GM12875 (cell line): ENCODE measurements around the gene SPTLC2.

Source experiments
- H3K4me3 ChIP-seq: one replicate; pipeline ENCODE4 v1.5.1; 2011; ENCODE audit warnings: low read depth, low read length, control low read depth
- TF ChIP-seq, protein P1 (sequence below): IDR thresholded peaks from 2 replicates; pipeline ENCODE4 v1.5.1; 2011; ENCODE audit warnings: low read depth, mild to moderate bottlenecking, control low read depth, inconsistent platforms, low read length, moderate library complexity, borderline replicate concordance; ENCODE audit not compliant: insufficient read depth

The SPTLC2 gene

DNA sequence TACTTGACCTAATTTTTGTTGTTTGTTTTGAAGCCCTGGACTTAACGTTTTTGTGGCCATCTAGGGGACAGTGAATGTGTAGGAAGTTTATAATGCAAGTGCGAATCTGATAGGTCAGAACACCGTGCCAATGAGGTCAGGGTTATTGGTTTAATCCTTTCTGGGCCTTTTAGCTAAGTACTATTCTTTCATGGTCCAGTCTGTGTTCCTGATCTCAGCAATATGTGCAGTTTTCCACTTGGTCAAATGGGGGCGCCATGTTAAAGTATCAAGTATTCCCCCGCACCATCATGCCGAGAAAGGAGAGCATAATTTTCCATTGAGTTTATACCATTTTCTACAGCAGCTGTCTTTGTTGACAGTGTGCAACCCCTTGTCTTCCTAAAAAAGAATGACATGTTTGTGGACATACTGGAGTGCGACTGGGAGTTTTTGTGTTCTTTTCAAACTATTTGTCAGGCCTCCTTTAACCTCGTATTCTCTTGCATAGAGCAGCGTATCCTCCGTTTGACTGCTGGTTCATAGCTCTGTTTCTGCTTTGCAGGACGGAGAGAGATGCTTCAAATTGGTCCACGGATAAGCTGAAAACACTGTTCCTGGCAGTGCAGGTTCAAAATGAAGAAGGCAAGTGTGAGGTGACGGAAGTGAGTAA is 157.2 kb downstream of the SPTLC2 start:
- TF ChIP-seq, protein P1, sequence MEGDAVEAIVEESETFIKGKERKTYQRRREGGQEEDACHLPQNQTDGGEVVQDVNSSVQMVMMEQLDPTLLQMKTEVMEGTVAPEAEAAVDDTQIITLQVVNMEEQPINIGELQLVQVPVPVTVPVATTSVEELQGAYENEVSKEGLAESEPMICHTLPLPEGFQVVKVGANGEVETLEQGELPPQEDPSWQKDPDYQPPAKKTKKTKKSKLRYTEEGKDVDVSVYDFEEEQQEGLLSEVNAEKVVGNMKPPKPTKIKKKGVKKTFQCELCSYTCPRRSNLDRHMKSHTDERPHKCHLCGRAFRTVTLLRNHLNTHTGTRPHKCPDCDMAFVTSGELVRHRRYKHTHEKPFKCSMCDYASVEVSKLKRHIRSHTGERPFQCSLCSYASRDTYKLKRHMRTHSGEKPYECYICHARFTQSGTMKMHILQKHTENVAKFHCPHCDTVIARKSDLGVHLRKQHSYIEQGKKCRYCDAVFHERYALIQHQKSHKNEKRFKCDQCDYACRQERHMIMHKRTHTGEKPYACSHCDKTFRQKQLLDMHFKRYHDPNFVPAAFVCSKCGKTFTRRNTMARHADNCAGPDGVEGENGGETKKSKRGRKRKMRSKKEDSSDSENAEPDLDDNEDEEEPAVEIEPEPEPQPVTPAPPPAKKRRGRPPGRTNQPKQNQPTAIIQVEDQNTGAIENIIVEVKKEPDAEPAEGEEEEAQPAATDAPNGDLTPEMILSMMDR: peak; percentile 67; the same call in 1 of the 2 replicates
- peak overlapping the region; percentile 85 for H3K4me3 ChIP-seq

DNA sequence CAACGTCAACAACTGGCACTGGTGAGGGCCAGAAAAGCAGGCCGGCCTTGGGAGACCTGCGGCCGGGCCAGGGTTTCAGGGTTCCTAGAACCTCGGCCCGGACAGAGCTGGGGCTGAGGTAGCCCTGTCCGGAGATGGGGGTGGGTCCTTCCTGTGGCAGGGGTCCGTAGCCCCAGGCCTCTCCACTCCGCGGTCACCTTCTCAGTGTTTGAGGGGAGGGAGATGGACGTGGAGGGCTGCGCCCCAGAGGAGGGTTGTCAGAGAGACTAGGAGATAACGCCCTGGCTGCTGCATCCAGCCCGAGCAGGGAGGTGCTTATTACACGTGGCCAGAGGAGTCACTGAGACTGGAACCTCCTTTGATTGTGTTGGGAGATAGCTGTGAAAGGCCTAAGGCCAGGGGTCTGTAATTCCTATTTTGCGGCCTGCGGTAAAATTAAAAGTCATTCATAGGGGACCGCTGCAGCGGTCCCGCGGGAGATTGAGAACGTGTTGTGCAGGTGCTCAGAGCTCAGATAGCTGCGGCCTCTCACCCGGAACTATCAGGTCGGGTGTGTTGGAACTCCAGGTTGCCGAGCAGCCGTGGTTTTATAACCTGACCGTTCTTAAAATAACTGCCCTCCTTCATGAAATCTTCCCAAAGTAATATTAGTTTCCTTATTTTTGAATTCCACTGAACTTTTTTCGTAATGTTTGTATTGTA is 158.0 kb downstream of the SPTLC2 start:
- peak overlapping the region; percentile 85 for H3K4me3 ChIP-seq
- TF ChIP-seq, protein P1: no peak

DNA sequence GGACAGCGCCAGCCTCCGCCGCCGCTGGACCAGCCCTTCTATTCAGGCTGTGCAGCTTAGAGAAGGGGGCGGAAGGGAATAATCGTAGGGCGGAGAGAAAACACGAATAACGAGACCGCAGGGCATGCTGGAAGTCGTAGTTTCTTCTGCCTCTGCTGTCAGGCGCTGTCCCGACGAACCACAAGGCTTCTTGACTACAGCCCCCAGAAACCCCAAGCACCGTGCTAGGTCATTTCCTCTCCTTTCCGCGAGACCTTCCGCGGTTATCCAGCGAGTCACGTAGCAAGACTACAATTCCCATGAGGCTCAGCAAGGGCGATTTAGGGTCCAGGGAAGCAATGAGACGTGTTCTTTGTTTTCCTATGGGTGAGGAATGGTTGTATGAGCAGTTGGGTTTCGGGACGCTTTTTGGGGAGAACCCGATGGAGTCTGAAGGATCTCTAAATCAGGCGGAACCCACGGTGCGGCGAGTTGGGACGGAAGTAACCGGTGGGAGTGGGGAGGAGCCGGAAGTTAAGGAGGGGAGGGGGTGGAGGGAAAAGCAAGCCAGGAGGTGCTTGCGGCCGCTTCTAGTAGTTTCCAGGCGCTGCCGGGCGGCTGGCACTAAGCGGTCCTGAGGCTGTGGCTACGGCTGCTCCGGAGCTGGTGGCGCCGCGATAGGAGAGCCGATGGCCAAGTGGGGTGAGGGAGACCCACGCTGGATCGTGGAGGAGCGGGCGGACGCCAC is 158.8 kb downstream of the SPTLC2 start, which contains the start of the genes AHSA1 and VIPAS39:
TSS of gene AHSA1 (plus strand) at position 572 of the 727 bp plus-strand sequence. CDS start at position 669, 97 bp downstream.
TSS of gene VIPAS39 (minus strand) at position 80 of the 727 bp plus-strand sequence. CDS start 3,499 bp downstream, outside the sequence.
- TF ChIP-seq, protein P1: no peak
- peak within 1 kb of the TSS; percentile 85 for H3K4me3 ChIP-seq

DNA sequence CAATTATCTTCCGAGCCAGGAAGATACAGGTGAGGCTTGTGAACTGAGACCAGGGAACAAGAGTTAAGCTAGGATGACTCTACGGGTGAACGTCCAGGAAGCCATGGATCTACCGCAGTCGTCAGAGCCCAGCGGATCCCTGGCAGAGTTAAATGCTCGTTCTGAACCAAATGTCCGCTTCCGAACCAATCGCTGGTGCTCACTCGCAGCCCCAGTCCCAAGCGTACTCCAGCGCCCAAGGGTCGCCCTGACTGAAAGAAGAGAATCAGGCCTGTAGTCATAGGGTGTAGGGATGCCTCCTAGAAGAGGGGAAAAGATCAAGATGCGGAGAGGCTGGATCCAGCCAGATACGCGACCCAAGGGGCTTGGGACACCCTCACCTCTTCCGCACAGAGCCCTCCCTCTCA is 159.3 kb downstream of the SPTLC2 start:
- TF ChIP-seq, protein P1: no peak
- H3K4me3 ChIP-seq: peak overlapping the region; percentile 79
